ENCODE results near the gene OBSCN. TPM values are rescaled to one million over a fixed set of nuclear protein-coding genes. Genes with fewer than 3 reads are reported as not detected.

Gene OBSCN
- total RNA-seq, 1 experiment from 2014 or later = 10.5 TPM

DNA sequence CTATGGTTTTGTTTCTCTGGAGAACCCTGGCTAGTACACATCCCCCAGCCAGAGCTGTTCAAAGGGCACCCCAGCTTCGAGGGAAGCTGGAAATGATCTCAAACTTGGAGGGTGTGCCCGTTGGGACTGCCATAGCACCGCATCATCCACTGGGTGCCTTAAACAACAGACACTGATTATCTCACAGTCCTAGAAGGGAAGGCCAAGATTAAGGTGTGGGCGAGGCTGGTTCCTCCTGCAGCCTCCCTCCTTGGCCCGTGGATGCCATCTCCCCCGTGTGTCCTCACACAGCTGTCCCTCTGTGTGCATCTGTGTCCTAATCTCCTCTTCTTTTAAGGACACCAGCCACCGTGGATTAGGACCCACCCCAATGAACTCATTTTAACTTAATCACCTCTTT, 46.5 kb upstream of the OBSCN start:
- Histone ChIP-seq H3K9me3 (ENCODE audit: control insufficient read depth, insufficient read depth, low read depth, low read length) (no peaks in the 10 kb centered on the region), H3K4me1 (ENCODE audit: control insufficient read depth, insufficient read depth, low read length) (peaks cover 8% of the 10 kb centered on the region), H3K36me3 (ENCODE audit: control insufficient read depth, insufficient read depth, low read length) (no peaks in the 10 kb centered on the region), H3K27ac (ENCODE audit: low read length) (no peak overlapping the region), H3K27me3 (ENCODE audit: control insufficient read depth, insufficient read depth, low read length) (no peaks in the 10 kb centered on the region), H3K4me3 (ENCODE audit: low read depth in 2 of 2, low read length in 2 of 2) (no peak overlapping the region)
- intact Hi-C loops (cut with micrococcal nuclease; ENCODE audit: unreplicated experiment) = no loop called here
- BruUV-seq (replicated peaks) = no TSS peak
- ChIA-PET CTCF (no interaction called here), POLR2A (no interaction called here)
- ATAC-seq (no peak), DNase-seq (ENCODE audit: low read depth, low spot score) (no peak)
- in situ Hi-C loops (cut with HindIII; ENCODE audit: low pct_unique_long_range_greater_than_20kb, low sequenced_read_pairs) = no loop called here
- TF ChIP-seq SIN3A (IDR thresholded peaks at IDR 0.05; ENCODE audit: borderline replicate concordance, insufficient read depth, low read depth, low read length) (no peak), CTCF (IDR thresholded peaks at IDR 0.05) (no peak), POLR2AphosphoS5 (IDR thresholded peaks at IDR 0.05; ENCODE audit: low read depth, low read length) (no peak), REST (IDR thresholded peaks at IDR 0.05; ENCODE audit: insufficient read depth in 1 of 2, low read depth in 2 of 2, low read length in 1 of 2) (no peak), TCF7L2 (IDR thresholded peaks at IDR 0.05; ENCODE audit: low read depth, low read length) (no peak)

- Histone ChIP-seq H3K4me3 (ENCODE audit: low read depth in 2 of 2, low read length in 2 of 2) (no peak overlapping the region), H3K36me3 (ENCODE audit: control insufficient read depth, insufficient read depth, low read length) (no peaks in the 10 kb centered on the region), H3K9me3 (ENCODE audit: control insufficient read depth, insufficient read depth, low read depth, low read length) (no peaks in the 10 kb centered on the region), H3K27ac (ENCODE audit: low read length) (no peak overlapping the region), H3K4me1 (ENCODE audit: control insufficient read depth, insufficient read depth, low read length) (peaks cover 12% of the 10 kb centered on the region), H3K27me3 (ENCODE audit: control insufficient read depth, insufficient read depth, low read length) (no peaks in the 10 kb centered on the region)
- ChIA-PET CTCF (no interaction called here), POLR2A (no interaction called here)
- no peak for TF ChIP-seq REST (IDR thresholded peaks at IDR 0.05; ENCODE audit: insufficient read depth in 1 of 2, low read depth in 2 of 2, low read length in 1 of 2)
- no peak for TF ChIP-seq CTCF (IDR thresholded peaks at IDR 0.05)
- no peak for TF ChIP-seq TCF7L2 (IDR thresholded peaks at IDR 0.05; ENCODE audit: low read depth, low read length)
- TF ChIP-seq SIN3A (IDR thresholded peaks at IDR 0.05; ENCODE audit: borderline replicate concordance, insufficient read depth, low read depth, low read length) = no peak
- no peak for TF ChIP-seq POLR2AphosphoS5 (IDR thresholded peaks at IDR 0.05; ENCODE audit: low read depth, low read length)
- no TSS peak for BruUV-seq (replicated peaks)
- DNase-seq (ENCODE audit: low read depth, low spot score) (no peak), ATAC-seq (no peak)
- in situ Hi-C loops (cut with HindIII; ENCODE audit: low pct_unique_long_range_greater_than_20kb, low sequenced_read_pairs) (no loop called here), intact Hi-C loops (cut with micrococcal nuclease; ENCODE audit: unreplicated experiment) (no loop called here)
These were observed 46.0 kb upstream of the OBSCN start for GRCh38 chr1:228161866-228162265.
